ENCODE data around the gene NIM1K. TPM values are rescaled to one million over a fixed set of nuclear protein-coding genes. Genes with fewer than 3 reads are reported as not detected.
"Not testable (repeated sequence)": the region's sequence is repeated elsewhere in the genome, so short reads cannot be mapped to it uniquely, and the experiment has no call there.

The NIM1K gene
- total and polyA plus RNA-seq, 3 donors from 2014 or later: 0.68 to 1.1 (median 0.79) TPM

GRCh38 chr5:43174586-43174985 lies 17.4 kb upstream of the NIM1K start:
- no peaks in the 10 kb centered on the region for H3K4me1 ChIP-seq
- no peak overlapping the region for H3K4me3 ChIP-seq
- intact Hi-C loops (cut with DNase I; ENCODE audit: low total_unique reads): no loop called here
- no peaks in the 10 kb centered on the region for H3K27me3 ChIP-seq
- 89 to 90% methylated on average over 7 of the region's 7 CpGs for WGBS, 2 donors
- H3K27ac ChIP-seq: no peak overlapping the region
- no peaks in the 10 kb centered on the region for H3K36me3 ChIP-seq (ENCODE audit: low read depth, missing control alignments)
- TF ChIP-seq POLR2A (IDR thresholded peaks at IDR 0.05): no peak
- no peak for TF ChIP-seq CTCF (IDR thresholded peaks at IDR 0.05)
- no peaks in the 10 kb centered on the region for H3K9me3 ChIP-seq
- no peak for DNase-seq

- WGBS, 2 donors: 84 to 91% methylated on average over 7 of the region's 7 CpGs
- TF ChIP-seq CTCF (IDR thresholded peaks at IDR 0.05) (no peak), POLR2A (IDR thresholded peaks at IDR 0.05) (no peak)
- intact Hi-C loops (cut with DNase I; ENCODE audit: low total_unique reads): no loop called here
Observed at GRCh38 chr5:43179836-43180235, 12.2 kb upstream of the NIM1K start.

GRCh38 chr5:43182421-43182820 lies 9.6 kb upstream of the NIM1K start:
- no peak for DNase-seq
- WGBS, 2 donors: 88 to 97% methylated on average over 10 of the region's 10 CpGs
- Histone ChIP-seq H3K4me3 (no peak overlapping the region), H3K27me3 (no peaks in the 10 kb centered on the region), H3K9me3 (no peaks in the 10 kb centered on the region), H3K27ac (no peak overlapping the region), H3K36me3 (ENCODE audit: low read depth, missing control alignments) (no peaks in the 10 kb centered on the region), H3K4me1 (no peaks in the 10 kb centered on the region)
- TF ChIP-seq CTCF (IDR thresholded peaks at IDR 0.05) (no peak), POLR2A (IDR thresholded peaks at IDR 0.05) (no peak)
- intact Hi-C loops (cut with DNase I; ENCODE audit: low total_unique reads): no loop called here

More at GRCh38 chr5:43179836-43180235, 12.2 kb upstream of the NIM1K start:
- no peak overlapping the region for H3K4me3 ChIP-seq
- no peaks in the 10 kb centered on the region for H3K27me3 ChIP-seq
- no peaks in the 10 kb centered on the region for H3K9me3 ChIP-seq
- H3K27ac ChIP-seq: no peak overlapping the region
- no peaks in the 10 kb centered on the region for H3K36me3 ChIP-seq (ENCODE audit: low read depth, missing control alignments)
- no peaks in the 10 kb centered on the region for H3K4me1 ChIP-seq
- DNase-seq: no peak

GRCh38 chr5:43183101-43183500 lies 8.9 kb upstream of the NIM1K start:
- WGBS, 2 donors: 90 to 92% methylated on average over 11 of the region's 11 CpGs
- DNase-seq; H3K36me3 ChIP-seq (ENCODE audit: low read depth, missing control alignments); H3K4me1 ChIP-seq; H3K27me3 ChIP-seq; intact Hi-C loops (cut with DNase I; ENCODE audit: low total_unique reads); H3K9me3 ChIP-seq; H3K27ac ChIP-seq; H3K4me3 ChIP-seq: not testable (repeated sequence)

GRCh38 chr5:43190755-43191603 lies 1.0 kb upstream of the NIM1K start:
- H3K4me3 ChIP-seq: peak overlapping the region in 1 of 2 donors; percentile 45
- H3K9me3 ChIP-seq: no peaks in the 10 kb centered on the region
- peaks cover 9% of the 10 kb centered on the region for H3K4me1 ChIP-seq
- no peaks in the 10 kb centered on the region for H3K36me3 ChIP-seq (ENCODE audit: low read depth, missing control alignments)
- DNase-seq: no peak
- no peak overlapping the region for H3K27ac ChIP-seq
- TF ChIP-seq POLR2A (IDR thresholded peaks at IDR 0.05): no peak
- TF ChIP-seq CTCF (IDR thresholded peaks at IDR 0.05): no peak
- intact Hi-C loops (cut with DNase I; ENCODE audit: low total_unique reads): no loop called here
- H3K27me3 ChIP-seq: no peaks in the 10 kb centered on the region
- WGBS, 2 donors: 16 to 30% methylated on average over 10 of the region's 10 CpGs

All from testis (tissue), 3 donors.